Measurements from ENCODE around the gene SPRN.

SPRN gene

GRCh38 chr10:133381036-133381435 is 43.4 kb downstream of the SPRN start:
- TF ChIP-seq, protein P1, sequence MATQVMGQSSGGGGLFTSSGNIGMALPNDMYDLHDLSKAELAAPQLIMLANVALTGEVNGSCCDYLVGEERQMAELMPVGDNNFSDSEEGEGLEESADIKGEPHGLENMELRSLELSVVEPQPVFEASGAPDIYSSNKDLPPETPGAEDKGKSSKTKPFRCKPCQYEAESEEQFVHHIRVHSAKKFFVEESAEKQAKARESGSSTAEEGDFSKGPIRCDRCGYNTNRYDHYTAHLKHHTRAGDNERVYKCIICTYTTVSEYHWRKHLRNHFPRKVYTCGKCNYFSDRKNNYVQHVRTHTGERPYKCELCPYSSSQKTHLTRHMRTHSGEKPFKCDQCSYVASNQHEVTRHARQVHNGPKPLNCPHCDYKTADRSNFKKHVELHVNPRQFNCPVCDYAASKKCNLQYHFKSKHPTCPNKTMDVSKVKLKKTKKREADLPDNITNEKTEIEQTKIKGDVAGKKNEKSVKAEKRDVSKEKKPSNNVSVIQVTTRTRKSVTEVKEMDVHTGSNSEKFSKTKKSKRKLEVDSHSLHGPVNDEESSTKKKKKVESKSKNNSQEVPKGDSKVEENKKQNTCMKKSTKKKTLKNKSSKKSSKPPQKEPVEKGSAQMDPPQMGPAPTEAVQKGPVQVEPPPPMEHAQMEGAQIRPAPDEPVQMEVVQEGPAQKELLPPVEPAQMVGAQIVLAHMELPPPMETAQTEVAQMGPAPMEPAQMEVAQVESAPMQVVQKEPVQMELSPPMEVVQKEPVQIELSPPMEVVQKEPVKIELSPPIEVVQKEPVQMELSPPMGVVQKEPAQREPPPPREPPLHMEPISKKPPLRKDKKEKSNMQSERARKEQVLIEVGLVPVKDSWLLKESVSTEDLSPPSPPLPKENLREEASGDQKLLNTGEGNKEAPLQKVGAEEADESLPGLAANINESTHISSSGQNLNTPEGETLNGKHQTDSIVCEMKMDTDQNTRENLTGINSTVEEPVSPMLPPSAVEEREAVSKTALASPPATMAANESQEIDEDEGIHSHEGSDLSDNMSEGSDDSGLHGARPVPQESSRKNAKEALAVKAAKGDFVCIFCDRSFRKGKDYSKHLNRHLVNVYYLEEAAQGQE (IDR thresholded peaks at IDR 0.05; ENCODE audit: insufficient read depth in 1 of 2, low read depth in 2 of 2, low read length in 2 of 2) = no peak
- TF ChIP-seq FOXP2 (optimal IDR thresholded peaks at IDR 0.05; ENCODE audit: borderline replicate concordance, extremely low read depth, extremely low read length, insufficient read depth) (no peak), POLR2AphosphoS5 (IDR thresholded peaks at IDR 0.05; ENCODE audit: low read depth, low read length) (no peak), TAF1 (IDR thresholded peaks at IDR 0.05; ENCODE audit: borderline replicate concordance, insufficient read depth, low read length) (no peak), SIN3A (IDR thresholded peaks at IDR 0.05; ENCODE audit: borderline replicate concordance, insufficient read depth, low read length) (no peak)

DNA sequence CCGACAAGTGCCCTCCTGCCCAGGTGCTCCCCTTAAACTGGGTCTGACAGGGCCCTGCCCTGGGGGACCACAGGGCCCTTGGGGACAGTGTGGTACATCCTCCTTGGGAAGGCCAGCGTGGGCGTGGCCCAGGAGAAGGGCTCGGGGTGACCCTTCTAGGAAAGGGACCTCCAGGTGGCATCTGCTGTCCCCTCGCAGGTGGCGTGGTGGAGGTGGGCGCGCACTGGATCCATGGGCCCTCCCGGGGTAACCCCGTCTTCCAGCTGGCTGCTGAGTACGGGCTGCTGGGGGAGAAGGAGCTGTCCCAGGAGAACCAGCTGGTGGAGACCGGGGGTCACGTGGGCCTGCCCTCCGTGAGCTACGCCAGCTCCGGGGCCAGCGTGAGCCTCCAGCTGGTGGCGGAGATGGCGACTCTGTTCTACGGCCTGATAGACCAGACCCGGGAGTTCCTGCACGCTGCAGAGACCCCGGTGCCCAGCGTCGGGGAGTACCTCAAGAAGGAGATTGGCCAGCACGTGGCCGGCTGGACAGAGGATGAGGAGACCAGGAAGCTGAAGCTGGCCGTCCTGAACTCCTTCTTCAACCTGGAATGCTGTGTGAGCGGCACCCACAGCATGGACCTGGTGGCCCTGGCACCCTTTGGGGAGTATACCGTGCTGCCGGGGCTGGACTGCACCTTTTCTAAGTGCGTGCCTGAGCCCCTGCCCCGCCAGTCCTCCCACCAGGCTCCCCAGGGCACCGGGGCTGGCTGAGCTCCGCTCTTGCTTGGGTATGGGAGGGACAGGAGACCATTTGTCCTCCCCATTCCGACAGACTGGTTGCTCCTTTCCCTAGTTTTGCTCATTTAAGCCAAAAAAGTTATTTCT is 44.4 kb downstream of the SPRN start:
- TF ChIP-seq TAF1 (IDR thresholded peaks at IDR 0.05; ENCODE audit: borderline replicate concordance, insufficient read depth, low read length) = no peak
- TF ChIP-seq SIN3A (IDR thresholded peaks at IDR 0.05; ENCODE audit: borderline replicate concordance, insufficient read depth, low read length) = no peak
- TF ChIP-seq, protein P1 (IDR thresholded peaks at IDR 0.05; ENCODE audit: insufficient read depth in 1 of 2, low read depth in 2 of 2, low read length in 2 of 2) = no peak
- TF ChIP-seq FOXP2 (optimal IDR thresholded peaks at IDR 0.05; ENCODE audit: borderline replicate concordance, extremely low read depth, extremely low read length, insufficient read depth) = no peak
- no peak for TF ChIP-seq POLR2AphosphoS5 (IDR thresholded peaks at IDR 0.05; ENCODE audit: low read depth, low read length)

DNA sequence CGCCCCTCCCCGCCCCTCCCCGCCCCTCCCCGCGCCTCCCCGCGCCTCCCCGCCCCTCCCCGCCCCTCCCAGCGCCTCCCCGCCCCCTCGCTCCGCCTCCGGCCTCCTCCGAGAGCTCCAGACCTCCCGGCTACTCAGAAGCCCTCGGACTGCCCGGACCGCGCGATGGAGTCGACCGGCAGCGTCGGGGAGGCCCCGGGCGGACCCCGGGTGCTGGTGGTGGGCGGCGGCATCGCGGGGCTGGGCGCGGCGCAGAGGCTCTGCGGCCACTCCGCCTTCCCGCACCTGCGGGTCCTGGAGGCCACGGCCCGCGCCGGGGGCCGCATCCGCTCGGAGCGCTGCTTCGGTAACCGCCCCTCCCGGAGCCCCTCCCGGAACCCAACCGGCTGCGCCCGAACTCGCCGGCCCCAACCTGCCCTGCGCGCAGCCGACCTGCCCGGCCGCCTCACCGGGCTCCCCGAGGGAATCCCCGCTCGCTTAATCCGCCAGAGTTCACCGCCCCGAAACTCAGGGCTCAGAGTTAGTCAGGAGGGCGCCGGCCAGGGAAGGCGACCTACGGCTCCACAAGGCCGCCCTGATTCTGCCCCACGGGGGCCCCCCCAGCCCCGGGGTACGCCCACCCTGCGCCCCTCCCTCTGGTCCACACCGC is 45.1 kb downstream of the SPRN start, which contains the start of gene PAOX:
PAOX (plus strand) TSS at position 111 of the 649 bp plus-strand sequence; CDS start at position 166, 55 bp downstream.
- no peak for TF ChIP-seq SIN3A (IDR thresholded peaks at IDR 0.05; ENCODE audit: borderline replicate concordance, insufficient read depth, low read length)

- TF ChIP-seq, protein P1 (IDR thresholded peaks at IDR 0.05; ENCODE audit: insufficient read depth in 1 of 2, low read depth in 2 of 2, low read length in 2 of 2) = no peak
- no peak for TF ChIP-seq SIN3A (IDR thresholded peaks at IDR 0.05; ENCODE audit: borderline replicate concordance, insufficient read depth, low read length)
- no peak for TF ChIP-seq TAF1 (IDR thresholded peaks at IDR 0.05; ENCODE audit: borderline replicate concordance, insufficient read depth, low read length)
- 0 out of 2 replicates have a peak, but pooled peaks have one; percentile 24 for TF ChIP-seq POLR2AphosphoS5 (IDR thresholded peaks at IDR 0.05; ENCODE audit: low read depth, low read length)
- TF ChIP-seq FOXP2 (optimal IDR thresholded peaks at IDR 0.05; ENCODE audit: borderline replicate concordance, extremely low read depth, extremely low read length, insufficient read depth) = no peak
Observed at GRCh38 chr10:133378251-133379096, 46.0 kb downstream of the SPRN start.

GRCh38 chr10:133377818-133378250 is 46.6 kb downstream of the SPRN start:
- no peak for TF ChIP-seq TAF1 (IDR thresholded peaks at IDR 0.05; ENCODE audit: borderline replicate concordance, insufficient read depth, low read length)
- TF ChIP-seq POLR2AphosphoS5 (IDR thresholded peaks at IDR 0.05; ENCODE audit: low read depth, low read length) = no peak
- TF ChIP-seq, protein P1 (IDR thresholded peaks at IDR 0.05; ENCODE audit: insufficient read depth in 1 of 2, low read depth in 2 of 2, low read length in 2 of 2) = no peak
- TF ChIP-seq FOXP2 (optimal IDR thresholded peaks at IDR 0.05; ENCODE audit: borderline replicate concordance, extremely low read depth, extremely low read length, insufficient read depth) = no peak
